ELF-1 (cell line): Measurements from ENCODE around the gene RUFY3.
"Not testable (repeated sequence)": the region's sequence is repeated elsewhere in the genome, so short reads cannot be mapped to it uniquely, and the experiment has no call there.

Experiments used
- DNase-seq: peaks from one replicate; pipeline ENCODE4 v3.0.0-alpha.2; 2016; ENCODE audit warnings: low read depth, low spot score

RUFY3 gene, protein sequence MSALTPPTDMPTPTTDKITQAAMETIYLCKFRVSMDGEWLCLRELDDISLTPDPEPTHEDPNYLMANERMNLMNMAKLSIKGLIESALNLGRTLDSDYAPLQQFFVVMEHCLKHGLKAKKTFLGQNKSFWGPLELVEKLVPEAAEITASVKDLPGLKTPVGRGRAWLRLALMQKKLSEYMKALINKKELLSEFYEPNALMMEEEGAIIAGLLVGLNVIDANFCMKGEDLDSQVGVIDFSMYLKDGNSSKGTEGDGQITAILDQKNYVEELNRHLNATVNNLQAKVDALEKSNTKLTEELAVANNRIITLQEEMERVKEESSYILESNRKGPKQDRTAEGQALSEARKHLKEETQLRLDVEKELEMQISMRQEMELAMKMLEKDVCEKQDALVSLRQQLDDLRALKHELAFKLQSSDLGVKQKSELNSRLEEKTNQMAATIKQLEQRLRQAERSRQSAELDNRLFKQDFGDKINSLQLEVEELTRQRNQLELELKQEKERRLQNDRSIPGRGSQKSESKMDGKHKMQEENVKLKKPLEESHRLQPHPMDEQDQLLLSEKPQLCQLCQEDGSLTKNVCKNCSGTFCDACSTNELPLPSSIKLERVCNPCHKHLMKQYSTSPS

GRCh38 chr4:70721747-70722146 is at the start of gene RUFY3:
Gene RUFY3 (plus strand): TSS chr4:70721964. CDS start chr4:70722574, 610 bp downstream.
- no peak for DNase-seq

DNA sequence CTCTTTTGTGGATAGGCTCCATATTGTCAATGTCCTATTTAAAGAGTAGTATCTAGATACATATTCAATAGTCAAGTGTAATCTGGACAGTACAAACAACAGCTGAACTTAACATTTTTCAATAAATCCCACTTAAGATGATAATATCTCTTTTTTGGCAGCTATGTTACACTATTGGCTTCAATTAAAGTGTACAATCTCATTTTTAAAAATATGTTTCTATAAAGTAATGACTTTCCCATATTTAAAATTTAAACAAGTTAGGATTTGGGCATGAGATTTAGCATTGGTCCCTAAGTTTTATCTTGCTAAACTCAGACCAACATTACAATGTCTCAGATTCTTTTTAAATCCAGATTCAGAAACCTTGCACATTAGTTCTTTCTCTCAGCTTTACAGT is 47.6 kb upstream of the RUFY3 start:
- no peak for DNase-seq

DNA sequence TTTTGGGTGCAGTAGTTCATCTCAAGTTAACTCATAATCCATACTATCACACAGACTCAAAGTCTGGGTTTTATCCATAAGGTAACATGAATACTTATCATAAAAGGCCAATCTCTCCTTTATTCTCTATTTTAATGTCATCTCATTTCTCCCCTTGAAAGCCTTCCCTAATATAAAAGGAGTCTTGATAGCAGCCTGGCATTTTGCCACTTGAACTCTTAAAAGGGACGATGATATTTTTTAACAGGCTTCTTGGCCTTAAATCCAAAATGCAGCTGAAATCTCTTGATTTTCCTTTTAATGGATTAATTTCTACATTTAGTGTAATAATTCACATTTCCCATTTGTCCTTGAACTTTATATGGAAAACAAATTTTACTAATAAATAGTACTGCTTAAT is 47.0 kb upstream of the RUFY3 start:
- no peak for DNase-seq

GRCh38 chr4:70676554-70677090 is 45.1 kb upstream of the RUFY3 start:
- DNase-seq = no peak

- DNase-seq = no peak
Observed at GRCh38 chr4:70678383-70678999, 43.3 kb upstream of the RUFY3 start.

DNA sequence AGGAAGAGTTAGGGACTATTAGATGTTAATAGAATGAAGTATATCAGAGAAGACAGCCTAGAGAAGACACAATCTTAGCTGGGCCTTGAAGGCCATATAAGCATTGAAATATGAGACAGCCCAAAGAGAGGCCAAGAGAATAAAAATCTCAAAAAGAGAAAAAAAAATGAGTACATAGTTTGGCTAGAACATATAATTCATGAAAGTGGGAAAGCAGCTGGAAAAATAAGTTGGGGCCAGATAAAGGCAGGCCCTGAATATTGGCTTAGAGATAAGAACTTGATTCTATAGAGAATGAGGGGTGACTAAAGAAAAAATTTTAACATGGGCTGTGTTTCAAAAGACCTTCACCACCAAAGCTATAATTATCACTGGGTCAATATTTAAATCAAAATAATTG is 40.8 kb upstream of the RUFY3 start:
- no peak for DNase-seq

DNA sequence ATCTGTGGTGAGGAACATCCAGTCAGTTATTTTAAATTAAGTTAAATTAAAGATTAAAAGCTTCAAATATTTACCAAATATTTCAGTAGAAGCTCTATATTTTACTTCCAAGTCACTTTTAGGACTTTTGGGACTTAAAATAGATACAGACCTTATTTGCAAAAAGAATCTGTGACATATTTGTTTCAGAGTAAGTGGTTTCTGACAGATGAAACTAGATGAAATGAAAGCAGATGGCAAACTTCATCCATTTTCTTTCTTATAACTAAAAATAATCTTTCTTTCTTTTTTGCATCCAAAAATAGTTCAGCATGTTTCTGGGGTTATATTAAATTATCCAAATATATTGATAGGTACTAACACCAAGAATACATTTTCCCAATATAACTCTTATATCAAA is 40.1 kb upstream of the RUFY3 start:
- DNase-seq = no peak

DNA sequence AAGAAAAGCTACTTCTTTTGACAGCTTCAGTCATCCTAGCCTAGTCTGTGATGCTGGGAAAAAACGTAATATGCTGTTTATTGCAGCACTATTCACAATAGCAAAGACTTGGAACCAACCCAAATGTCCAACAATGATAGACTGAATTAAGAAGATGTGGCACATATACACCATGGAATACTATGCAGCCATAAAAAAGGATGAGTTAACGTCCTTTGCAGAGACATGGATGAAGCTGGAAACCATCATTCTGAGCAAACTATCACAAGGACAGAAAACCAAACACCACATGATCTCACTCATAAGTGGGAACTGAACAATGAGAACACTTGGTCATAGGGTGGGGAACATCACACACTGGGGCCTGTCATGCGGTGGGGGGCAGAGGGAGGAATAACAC is 39.6 kb upstream of the RUFY3 start:
- not testable (repeated sequence) for DNase-seq

GRCh38 chr4:70687392-70687791 is 34.4 kb upstream of the RUFY3 start:
- no peak for DNase-seq

DNA sequence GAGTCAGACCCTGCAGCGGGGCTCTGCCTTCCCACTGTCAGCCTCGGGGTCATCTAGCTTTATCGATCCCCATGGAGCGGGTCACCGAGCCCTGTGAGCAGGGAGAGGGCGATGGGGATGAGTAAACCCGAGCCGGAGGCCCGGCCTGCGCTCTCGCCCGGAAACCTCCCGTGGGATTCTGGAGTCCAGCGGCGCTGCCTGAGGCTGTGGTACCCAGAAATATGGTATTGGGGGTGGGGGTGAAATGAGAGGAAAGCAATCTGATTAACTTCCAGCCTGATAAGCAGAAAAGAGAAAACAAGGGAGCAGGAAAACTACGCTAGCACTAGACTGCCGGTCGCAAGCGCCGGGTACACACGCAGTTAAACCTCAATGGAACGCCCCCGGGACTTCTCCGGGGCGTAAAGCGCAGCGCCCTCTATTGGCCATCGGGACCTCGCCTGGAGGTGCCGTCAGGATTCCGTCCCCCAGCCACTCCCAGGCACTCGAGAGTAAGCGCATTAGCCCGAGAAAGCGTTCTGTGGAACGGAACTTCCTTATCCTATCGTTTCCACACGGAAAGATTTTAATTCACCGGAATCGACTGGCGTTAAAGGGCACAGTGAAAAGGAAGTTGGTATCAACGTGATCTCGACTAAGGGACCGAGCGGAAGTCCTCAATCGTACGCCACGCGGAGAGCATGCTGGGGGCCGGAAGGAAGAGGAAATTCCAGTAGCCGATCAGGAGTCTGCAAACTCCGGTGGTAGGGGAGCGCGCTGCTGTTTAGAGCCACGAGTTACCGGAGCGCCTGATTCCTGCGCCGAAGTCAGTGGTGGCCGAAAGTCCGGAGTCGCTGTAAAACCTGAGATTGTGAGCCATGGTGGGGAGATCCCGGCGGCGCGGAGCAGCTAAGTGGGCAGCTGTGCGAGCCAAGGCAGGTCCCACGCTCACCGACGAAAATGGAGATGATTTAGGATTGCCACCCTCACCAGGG is 33.7 kb upstream of the RUFY3 start, which contains the start of gene UTP3:
Gene UTP3, plus strand, starts transcription at position 712 of the 974 bp plus-strand sequence. Its CDS starts 146 bp downstream, at position 858.
- peak; percentile 99 for DNase-seq

GRCh38 chr4:70688795-70689231 is 33.0 kb upstream of the RUFY3 start:
- DNase-seq = no peak

DNA sequence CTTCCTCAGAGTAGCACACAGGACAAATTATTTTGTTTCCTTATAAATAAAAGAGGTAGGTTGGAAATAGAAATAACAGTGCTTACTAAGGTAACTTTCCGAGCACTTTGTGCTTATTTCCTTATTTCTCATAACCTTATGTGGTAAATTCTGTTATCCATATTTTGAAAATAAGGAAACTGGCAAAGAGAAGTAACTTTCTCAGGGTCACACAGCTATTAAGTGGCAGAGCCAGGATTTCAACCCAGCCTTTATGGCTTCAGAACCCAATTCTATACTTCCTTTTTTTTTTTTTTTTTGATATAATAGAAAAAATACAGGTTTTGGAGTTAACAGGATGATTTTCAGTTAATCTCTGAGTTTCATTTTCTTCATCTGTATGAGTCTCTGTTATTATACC is 30.1 kb upstream of the RUFY3 start:
- no peak for DNase-seq

DNA sequence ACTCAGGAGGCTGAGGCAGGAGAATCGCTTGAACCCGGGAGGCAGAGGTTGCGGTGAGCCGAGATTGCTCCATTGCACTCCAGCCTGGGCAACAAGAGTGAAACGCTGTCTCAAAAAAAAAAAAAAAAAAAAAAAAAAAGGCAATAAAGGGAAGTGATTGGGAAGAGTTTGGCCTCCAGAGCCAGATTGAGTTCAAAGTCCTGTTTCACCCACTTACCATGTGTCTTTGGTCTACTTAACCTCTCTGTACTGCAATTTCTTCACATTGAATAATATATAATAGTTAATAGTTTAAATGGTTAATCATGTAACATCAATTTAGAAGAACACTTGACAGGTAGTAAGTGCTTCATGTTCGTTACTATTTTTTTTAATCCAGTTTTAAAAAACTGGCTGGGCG is 27.1 kb upstream of the RUFY3 start:
- DNase-seq = not testable (repeated sequence)

DNA sequence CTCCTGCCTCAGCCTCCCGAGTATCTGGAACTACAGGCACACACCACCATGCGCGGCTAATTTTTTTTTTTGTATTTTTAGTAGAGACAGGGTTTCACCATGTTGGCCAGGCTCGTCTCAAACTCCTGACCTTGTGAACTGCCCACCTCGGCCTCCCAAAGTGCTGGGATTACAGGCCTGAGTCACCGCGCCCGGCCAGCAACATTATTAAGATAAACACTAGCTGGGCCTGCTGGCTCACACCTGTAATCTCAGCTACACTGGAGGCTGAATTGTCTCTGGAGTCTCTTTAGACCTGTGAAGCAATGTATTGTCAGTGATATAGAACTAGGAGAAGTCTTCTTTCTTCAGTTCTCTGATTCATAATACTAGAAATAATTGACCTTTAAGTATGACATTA is 23.3 kb upstream of the RUFY3 start:
- DNase-seq = not testable (repeated sequence)

DNA sequence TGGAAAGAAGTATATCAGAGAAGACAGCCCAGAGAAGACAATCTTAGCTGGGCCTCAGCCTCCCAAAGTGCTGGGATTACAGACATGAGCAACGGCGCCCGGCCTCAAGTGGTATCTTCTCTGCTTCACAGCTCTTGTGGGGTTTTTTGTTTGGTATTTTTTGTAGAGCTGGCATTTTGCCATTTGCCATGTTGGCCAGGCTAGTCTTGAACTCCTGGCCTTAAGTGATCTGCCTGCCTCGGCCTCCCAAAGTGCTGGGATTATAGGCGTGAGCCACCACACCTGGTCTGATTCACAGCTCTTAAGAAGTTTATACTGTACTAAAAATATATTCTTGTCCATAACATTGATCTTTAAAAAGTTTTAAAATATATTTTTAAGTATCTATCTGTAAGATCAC is 21.1 kb upstream of the RUFY3 start:
- DNase-seq = no peak

DNA sequence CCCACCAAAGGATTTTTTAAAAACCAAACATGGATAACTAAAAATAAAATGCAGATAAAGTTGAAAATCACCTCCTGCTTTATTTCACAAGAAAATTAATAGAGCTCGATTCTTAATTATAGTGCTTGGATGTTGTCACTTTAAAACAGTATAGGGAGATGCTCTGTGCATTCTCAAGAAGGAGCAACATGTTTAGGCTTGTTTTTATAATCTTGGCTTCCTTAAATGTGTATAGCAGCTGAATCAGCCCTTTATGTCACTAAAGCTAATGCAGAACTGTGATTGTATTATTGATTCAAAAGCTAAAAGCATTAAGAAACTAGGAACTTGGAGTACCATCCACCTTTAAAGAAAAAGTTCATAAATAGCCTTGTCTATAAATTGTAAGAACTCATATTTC is 20.5 kb upstream of the RUFY3 start:
- no peak for DNase-seq

DNA sequence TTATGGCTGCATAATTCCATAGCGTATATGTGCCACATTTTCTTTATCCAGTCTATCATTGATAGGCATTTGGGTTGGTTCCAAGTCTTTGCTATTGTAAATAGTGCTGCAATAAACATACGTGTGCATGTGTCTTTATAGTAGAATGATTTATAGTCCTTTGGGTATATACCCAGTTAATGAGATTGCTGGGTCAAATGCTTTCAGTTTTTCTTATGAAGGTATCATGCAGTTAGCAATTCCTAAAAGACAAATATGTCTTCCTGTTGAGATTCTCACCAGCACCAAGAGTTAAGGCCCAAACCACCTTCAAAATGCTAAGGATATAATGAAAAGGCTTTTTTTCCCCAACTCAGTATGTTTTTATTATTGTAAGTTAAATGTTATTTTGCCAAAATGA is 19.2 kb upstream of the RUFY3 start:
- not testable (repeated sequence) for DNase-seq

DNA sequence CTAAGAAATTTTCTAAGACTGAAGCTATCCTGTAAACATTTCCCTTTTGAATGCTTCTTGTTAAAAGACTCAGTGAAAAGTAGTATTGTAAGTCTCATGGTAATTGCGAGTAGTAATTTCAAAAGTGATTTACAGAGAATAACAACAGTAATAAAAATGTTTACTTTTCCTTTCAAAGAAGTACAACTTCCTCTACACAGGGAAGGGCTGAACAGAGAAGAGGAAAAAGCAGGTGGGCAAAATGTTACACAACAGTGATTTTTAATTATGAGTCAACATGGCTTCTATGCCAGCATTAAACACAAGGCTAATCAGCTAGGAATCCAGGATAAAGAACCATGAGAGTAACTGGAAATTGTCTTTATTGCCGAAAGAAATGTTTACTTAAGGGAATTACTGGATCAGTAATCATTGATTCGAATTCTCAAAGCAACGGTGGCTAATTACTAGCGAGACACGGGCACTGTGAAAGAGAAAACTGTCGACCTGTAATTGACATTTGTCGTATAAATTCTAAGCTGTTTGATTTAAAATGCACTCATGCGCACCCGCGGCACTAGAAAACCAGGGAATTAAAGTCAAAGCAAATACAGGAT is 18.0 kb upstream of the RUFY3 start:
- no peak for DNase-seq

DNA sequence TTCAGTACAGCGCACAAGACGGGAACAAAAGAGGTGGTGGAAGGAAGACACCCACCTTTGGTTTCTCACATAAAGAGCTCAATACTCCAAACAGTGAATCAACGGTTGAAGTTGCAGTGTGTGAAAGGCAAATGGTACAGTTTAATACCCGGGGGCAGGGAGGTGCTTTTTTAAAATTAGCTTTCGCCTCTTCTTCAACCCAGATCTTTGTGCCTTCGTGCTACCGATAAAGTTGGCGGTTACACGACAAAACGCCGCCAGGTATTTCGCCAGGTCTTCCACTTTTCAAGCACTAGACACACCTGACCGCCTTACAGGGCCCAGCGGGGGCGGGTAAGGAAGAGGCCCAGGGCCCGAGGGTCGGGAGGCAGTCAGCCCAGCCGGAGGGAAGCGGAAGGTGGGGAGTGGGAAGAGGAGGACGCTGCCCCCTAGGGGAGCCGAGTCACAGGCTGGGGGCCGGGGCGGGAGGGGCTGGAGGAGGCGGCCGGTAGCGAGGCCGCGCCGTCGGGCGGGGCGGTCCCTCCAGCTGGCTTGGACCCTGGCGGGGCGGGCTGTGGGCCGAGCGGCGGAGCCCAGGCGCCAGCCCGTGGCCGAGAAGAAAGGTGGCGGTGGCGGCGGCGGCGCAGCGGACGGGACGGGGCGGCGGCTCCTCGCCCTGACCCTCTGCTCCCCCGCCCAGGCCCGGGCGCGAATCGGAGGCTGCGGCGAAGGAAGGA is 17.4 kb upstream of the RUFY3 start:
- peak; percentile 88 for DNase-seq

DNA sequence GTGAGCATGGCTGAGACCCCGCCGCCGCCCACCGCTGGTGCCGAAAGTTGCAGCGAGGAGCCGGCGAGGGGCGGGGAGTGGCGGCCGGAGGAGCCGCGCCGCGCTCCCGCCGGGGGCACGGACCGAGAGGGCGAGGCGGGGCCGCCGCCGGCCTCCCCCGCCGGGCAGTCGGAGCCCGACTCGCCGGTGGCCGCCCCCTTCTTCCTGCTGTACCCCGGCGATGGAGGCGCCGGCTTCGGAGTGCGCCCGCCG is 16.9 kb upstream of the RUFY3 start:
- no peak for DNase-seq
